A673 (cell line): ENCODE results near the gene SLC35F6.

Experiments
- EZH2 ChIP-seq: fragments of 200-600 bp; sonication (generic); IDR thresholded peaks from 2 replicates; pipeline ENCODE4 v1.6.1; 2017; ENCODE audit warnings: borderline replicate concordance, low read depth, mild to moderate bottlenecking, mixed read lengths, antibody characterized with exemption, low read length; ENCODE audit not compliant: poor library complexity, severe bottlenecking
- TF ChIP-seq, protein P1 (sequence below): fragments of 300-800, 200-600 bp; sonication (generic); conservative IDR thresholded peaks from 2 replicates; pipeline ENCODE4 v1.5.1; 2017; ENCODE audit warnings: low read depth, mild to moderate bottlenecking, antibody characterized with exemption, low read length, moderate library complexity, mixed read lengths

DNA sequence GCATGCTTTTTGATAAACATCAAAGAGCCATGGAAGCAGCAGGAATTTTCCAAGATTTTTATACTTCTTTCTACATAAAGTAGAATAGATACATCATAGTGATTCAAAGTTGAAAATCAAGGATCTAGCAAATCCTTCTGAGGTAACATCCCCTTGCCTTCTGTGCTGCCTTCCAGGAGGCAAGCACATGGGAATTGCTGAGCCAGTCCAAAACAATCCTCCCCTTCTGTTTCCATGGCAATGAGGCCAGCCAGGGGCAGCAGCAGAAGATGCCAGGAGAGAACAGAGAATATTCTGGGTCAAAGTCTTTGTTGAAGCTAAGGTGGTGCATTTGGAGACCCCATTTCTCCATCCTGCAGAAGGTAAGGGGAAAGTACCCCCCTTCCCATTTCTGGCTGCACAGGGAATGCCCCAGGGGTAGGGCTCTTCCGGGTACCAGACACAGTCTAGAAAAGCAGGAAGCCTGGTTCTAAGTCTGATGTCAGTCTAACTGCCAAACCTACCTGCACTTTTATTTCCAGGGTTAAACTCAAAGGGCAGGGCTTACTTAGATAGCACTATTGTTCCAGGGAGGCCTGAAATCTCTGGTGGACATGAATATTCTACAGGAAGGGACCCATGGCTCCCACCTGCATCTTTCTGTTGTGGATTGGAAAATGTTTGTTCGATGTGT is 43.8 kb downstream of the SLC35F6 start:
- TF ChIP-seq, protein P1, sequence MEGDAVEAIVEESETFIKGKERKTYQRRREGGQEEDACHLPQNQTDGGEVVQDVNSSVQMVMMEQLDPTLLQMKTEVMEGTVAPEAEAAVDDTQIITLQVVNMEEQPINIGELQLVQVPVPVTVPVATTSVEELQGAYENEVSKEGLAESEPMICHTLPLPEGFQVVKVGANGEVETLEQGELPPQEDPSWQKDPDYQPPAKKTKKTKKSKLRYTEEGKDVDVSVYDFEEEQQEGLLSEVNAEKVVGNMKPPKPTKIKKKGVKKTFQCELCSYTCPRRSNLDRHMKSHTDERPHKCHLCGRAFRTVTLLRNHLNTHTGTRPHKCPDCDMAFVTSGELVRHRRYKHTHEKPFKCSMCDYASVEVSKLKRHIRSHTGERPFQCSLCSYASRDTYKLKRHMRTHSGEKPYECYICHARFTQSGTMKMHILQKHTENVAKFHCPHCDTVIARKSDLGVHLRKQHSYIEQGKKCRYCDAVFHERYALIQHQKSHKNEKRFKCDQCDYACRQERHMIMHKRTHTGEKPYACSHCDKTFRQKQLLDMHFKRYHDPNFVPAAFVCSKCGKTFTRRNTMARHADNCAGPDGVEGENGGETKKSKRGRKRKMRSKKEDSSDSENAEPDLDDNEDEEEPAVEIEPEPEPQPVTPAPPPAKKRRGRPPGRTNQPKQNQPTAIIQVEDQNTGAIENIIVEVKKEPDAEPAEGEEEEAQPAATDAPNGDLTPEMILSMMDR: no peak
- TF ChIP-seq EZH2: no peak
